Activated CD8-positive, alpha-beta memory T cell treated with anti-CD3 and anti-CD28 coated beads for 48 hours (primary cell): ENCODE results near the gene SPRED3.

Source experiments
- DNase-seq, 3 experiments: peaks; one replicate each; pipeline ENCODE4 v3.0.0-alpha.2; 2020; ENCODE audit warnings: low read depth in 2 of 3, low spot score in 2 of 3

SPRED3 gene

DNA sequence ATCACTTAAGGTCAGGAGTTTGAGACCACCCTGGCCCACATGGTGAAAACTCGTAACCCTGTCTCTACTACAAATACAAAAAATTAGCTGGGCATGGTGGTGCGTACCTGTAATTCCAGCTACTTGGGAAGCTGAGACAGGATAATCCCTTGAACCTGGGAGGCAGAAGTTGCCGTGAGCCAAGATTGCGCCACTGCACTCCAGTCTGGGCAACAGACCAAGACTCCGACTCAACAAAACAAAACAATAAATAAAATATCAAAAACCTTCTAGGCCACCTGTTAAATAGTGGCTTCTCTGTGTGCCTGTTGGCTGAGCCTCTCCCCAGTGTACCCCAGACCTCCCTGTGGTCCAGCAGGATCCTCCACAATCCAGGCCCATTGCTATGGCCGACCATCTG, 17.4 kb upstream of the SPRED3 start:
- no peak for DNase-seq

DNA sequence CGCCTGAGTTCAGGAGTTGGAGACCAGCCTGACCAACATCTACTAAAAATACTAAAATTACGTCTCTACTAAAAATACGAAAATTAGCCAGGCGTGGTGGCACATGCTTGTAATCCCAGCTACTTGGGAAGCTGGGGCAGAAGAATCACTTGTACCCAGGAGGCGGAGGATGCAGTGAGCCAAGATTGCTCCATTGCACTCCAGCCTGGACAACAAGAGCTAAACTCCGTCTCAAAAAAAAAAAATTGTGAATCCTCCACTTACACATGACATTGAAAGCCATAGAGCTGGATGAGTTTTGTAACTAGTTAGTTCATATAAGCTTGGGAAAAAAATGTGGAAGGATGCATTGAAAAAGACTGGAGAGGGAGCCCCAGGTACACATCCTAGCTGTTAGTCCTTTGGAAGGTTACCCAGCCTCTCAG, 14.6 kb upstream of the SPRED3 start:
- DNase-seq = no peak

DNA sequence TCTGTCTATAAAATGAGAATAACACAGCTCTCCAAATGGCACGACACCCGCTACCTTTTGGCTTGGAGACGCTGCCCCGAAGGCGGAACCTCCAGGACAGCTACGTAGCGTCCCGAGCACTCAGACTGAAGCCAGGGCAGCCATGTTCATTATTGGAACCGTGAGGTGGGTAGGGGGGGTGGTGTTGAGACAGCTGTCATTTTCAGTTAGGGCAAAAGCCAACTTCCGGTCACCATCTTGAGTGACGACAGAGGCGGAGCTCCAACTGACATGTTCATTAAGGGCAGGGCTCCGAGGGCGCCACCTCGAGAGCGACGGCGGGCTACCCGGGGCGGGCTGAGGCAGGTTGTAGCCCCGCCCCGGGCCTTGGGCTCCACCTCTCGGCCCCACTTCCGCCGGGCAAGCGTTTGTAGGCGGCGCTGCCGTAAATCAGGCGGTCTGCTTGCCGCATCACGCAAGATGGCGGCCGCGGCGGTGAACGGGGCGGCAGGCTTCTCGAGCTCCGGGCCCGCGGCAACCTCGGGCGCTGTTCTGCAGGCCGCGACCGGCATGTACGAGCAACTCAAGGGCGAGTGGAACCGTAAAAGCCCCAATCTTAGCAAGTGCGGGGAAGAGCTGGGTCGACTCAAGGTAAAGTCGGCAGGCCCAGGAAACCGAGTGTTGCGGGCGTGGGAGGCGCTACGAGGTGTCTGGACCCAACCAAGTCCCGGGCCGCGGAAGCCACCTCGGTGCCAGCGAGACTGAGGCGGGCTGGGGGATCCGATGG, 14.0 kb upstream of the SPRED3 start, which contains the start of gene PSMD8:
PSMD8 (plus strand) TSS at position 240 of the 766 bp plus-strand sequence; CDS start at position 271, 31 bp downstream.
- peak; percentile 83 to 96 (median 87) for DNase-seq

DNA sequence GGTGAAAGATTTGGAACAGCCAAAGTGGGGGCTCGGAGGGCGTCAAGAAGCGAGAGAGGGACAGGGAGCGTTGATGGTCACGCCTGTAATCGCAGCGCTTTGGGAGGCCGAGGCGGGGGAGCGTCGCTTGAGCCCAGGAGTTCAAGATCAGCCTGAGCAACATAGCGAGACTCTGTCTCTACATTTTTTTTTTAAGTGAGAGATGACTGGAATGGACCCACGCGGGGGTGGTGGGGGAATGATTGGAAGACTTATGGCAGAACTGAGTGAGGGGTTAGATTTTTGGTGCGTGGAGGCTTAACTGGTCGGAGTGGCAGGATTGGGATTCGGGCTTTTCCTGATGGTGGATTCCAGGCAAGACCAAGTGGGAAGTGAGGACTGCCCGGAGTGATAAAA, 13.4 kb upstream of the SPRED3 start:
- DNase-seq = no peak

DNA sequence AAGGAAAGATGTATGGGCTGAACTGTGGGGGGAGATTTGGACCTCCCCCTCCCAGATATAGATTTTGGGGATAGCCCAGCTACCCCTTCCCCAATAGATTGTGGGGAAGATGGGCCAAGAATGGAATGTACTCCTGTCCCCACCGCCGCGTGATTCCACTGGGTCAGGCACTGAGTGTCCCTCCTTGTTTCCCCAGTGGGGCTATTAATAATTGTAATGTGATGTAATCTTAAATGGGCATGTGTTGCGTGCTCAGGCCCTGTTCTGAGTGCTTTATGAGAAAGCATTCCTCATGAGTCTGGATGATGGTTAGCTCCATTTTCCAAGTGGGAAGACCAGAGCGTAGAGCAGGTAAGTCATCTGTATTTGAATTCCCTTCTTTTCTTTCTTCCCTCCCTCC, 12.7 kb upstream of the SPRED3 start:
- DNase-seq = no peak

DNA sequence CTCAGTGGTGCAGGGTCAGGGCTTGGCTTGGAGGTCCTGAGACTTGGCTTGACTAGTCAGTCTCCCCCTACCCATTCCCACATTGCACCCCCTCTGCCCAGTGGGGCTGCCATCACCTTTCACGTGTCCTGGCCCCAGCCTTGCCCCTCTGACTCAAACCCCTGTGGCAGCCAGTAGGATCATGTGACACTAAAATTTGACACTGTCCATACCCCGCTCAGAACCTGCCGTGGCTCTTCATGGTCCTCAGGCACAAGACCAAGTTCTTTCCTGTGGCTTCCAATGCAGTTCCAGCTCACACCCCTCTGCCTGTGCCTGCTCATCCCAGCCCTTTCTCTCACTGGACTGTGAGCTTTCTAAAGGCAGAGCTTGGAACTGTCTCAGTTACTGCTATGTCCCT, 11.9 kb upstream of the SPRED3 start:
- DNase-seq = no peak

DNA sequence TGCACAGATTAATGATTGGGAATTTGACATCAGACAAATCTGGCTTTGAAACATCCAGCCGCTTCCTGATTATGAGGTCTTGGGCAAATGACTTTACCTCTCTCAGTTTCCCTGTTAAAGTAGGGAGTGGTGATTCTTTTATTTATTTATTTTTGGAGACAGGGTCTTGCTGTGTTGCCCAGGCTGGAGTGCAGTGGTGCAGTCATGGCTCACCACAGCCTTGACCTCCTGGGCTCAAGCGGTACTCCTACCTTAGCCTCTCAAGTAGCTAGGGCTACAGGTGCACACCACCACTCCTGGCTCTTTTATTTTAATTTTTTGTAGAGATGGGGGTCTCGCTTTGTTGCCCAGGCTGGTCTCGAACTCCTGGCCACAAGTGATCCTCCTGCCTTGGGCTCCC, 11.4 kb upstream of the SPRED3 start:
- DNase-seq = no peak

DNA sequence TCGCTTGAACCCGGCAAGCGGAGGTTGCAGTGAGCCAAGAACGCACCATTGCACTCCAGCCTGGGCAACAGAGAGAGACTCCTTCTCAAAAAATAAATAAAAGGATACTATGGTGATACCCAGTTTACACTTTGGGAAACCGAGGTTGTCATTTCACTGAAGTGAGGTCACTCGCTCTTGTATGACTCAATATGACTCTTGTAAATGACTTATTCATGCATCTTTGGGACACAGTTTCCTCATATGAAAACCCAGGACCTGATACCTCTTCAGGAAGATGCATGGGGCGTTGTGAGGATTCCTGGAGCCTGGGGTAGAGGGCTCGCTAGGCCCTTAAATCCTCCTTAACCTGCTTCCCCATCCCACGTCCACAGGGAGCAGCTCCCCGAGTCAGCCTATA, 9.6 kb upstream of the SPRED3 start:
- no peak for DNase-seq

DNA sequence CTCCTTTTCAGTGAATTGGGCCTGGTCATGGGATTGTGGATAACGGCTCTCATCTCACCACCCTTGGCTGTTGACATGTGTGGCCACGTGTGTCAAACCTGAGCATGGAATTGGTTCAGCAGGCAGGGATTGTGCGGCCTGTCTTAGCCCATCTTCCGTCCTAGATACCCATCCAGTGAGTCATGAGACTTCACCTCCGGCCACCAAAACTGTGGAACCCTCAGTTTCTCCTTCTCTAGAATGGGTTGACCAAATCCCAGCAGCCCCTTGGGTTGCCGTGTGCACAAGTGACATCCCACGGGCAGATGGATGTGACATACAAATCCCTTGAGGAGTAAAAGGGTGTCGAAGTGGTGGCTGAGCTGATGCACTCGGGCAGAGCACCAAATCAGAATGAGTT, 7.4 kb upstream of the SPRED3 start:
- DNase-seq = no peak

DNA sequence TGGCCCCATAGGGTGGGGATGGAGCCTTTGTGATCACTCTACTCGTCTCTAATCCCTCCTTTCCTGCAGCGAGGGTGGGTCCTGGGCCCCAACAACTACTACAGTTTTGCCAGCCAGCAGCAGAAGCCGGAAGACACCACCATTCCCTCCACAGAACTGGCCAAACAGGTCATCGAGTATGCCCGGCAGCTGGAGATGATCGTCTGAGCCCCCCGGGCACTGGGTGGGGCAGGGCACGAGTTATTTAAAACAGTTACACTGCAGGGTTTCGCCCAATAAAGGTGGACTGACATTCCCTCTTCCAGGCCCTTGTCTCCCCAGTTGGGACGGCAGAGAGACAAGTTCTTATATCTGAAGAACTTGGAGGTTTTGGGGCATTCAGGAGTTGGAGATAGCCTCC, 5.3 kb upstream of the SPRED3 start:
- DNase-seq = no peak

DNA sequence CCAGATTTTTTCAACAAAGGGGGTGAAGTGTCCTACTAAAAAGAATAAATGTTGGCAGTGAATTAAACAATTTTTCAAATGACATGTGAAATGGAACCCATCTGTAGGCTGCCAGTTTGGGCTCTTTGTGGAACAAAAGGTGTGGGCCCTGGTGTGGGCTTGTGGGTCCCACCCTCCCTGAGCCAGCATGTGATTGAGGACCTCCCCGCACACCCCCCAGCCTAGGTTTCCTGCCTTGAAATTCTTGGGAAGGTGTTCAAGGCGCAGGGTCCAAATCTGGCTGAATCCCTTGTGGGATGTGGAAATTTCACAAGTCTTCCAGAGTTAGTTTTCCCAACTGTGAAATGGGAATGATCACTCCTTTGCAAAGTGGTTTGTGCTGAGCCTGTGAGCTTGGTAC, 4.8 kb upstream of the SPRED3 start:
- DNase-seq = no peak

DNA sequence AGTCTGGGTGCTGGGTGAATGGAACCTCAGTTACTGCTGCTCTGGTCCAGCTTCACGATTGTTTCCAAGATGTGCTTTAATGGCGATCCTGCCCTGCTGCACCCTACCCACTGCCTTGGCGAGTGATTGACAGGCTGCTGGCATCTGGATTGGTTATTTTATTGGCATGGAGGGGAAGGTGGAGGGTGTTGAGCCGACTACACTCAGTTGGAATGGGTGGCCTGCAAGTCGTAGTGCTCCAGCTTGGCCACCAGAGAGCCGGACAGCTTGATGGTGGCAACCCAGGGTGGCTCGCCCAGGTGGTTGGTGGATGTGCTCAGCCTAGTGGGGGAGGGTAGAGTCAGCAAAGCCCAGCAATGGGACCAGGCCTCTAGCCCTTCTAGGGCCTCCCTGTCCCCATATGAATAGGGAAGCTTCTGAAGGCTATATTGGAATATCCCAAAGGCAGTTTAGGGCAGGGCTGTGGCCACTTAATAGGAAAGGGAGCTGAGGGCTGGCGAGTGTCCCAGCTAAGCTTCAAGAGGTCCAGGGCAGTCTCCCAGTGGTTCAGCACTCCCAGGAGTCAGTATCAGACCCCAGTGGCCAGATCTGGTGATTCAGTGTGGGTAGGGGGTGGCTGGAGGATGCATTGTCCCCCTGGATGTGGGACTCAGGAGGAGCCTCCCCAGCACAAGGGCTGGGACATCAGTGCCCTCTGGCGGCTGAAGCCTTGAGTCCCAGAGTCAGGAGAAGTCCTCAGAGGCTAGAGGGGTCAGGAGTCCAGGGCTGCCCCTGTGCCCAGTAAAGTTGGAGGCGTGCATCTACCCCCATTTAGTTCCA, 4.1 kb upstream of the SPRED3 start:
- no peak for DNase-seq

DNA sequence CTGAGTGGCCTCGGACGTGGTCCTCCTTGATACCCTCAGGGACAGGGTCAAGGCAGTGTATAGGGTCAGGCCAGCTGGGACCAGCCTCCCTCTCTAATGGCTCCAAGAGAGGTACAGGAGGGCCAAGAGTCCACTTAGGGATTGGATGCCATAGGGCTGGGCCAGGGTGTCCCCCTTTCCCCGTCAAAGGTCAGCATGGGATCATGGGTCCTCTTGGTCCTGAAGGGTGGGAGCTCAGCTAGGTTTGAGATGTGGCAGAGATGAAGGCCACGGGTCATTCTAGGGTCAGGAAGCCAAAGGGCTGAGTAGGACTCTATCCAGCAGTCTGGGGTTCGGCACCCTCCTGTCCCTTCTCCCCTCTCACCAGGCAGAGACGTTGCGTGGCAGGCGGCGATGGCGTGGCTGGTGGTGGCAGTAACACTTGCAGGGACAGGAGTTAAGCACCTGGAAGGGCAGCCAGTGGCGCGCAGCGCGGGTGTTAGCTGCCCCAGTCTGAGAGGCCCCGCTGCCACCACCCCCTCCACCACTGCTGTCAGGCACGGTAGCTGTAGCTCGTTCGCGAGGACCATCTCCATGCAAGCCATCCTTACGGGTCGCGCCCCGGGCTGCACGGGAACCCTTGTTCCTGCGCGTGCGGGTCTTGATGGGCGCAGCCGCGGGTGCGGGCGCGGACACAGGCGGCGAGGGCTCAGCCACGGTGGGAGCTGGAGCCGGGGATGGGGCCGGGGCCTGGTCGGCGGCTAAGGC, 3.3 kb upstream of the SPRED3 start:
- DNase-seq = no peak

DNA sequence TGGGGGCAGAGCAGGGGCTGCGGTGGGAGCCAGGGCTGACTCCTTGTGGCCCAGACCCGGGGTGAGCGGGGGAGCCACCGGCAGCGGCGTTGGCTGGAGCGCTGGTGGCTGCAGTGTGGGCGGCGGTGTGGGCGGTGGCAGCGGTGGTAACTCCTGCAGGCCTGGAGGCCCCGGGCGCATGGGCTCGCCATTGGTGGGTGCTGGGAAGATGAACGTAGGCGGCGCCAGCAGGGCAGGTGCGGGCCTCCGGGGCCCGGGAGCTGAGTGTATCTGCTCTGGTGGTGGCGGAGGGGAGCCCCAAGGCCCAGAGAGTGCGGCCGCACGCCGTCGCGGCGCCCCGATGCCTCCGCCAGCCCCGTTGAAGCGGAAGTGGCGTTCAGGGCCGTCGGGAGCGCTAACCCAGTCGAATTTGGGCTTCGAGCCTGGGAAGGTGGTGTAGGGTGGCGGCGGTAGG, 2.7 kb upstream of the SPRED3 start:
- no peak for DNase-seq

DNA sequence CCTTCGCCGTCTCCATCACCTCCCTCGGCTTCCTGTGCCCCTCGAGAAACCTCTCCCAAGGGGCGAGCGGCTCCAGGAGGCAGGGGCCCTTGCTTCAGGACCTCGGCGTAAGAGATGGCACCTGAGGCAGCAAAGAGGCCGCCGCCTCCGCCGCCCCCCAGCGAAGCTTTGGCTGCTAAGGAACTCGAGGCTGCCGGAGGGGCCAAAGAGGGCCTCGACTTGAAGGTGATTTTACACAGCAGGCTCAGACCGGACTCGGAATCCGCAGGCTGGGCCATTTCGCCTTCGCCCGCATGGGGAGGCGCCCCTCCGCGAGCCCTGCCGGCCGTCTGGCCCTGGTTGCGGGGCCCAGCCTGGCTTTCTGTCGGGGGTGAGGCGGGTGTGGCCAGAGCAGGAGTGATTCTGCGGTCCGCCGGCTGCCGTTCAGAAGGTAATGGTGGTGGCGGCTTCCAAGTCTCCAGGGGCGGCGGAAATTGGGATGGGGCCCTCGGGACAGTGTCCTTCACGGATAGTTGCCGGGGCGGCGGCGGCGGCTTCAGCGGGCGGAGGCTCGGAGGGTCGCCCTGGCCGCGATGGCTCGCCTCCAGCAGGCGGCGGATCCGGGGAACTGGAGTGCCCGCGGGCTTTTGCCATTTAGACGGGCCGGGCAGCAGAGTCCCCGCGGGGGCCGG, 2.1 kb upstream of the SPRED3 start:
- DNase-seq = no peak

DNA sequence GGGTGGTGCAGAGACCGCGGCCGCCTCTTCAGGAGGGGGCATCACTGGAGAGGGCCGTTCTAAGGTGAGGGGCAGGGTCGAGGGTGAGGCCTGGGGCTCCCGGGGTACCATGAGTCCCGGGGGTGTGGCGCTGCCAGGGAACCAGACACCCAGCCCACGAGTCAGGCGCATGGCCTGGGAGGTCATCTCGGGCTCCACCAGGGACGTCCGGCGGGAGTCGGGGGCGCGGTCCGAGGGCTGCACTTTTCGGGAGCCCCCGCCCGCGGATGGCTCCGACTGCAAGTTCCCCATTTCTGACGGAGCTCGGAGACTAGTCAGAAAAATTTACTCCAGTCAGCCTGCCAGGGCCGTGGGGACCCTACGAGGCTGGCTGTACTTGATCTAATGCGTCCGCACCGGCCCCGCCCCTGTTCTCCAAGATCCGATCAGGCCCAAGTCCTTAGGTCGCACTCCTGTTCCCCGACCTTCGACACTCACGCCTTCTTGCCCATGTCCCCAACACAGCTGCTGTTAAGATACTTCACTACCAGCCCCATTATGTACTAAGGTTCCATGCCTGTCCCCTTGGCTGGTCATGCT, 1.4 kb upstream of the SPRED3 start:
- no peak for DNase-seq

DNA sequence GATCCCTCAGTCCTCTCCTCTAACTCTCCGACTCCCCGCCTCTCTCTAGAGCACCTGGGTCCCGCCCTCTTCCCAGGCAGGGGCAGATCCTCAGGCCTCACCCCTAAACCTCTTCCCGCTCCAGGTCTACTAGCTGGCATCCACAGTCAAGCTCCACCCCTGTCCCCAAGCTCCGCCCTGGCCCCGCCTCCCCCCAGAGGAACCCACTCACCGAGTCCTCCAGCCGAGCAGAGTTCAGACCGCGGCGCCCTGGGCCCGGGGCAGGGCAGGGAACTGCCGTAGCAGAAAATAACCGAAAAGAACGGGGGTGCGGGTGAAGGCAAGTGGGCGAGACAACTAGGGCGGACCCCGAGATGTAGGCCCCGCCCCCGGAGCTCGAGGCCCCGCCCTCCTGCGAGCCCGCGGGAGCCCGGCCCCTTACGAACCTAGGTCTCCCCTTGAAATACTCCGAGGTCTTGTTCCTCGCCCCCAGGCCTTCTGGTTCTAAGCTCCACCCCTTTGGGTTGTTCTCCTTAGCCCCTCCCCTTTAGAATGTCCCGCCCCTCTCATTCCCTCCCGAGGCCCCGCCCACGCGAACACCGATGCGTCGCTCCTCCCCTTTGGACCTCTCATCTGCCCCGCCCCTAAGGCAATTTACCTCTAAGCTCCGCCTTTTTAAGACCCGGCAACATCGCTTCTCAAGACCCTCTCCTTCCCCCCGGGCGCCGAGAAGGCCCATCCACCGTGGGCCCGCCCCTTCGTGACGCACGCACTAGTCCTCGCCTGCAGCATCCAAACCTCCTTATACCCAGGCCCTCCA, 748 bp upstream of the SPRED3 start, which contains the start of gene GGN:
GGN (minus strand) TSS at position 485 of the 799 bp plus-strand sequence. CDS start 773 bp downstream, outside the sequence.
- peak; percentile 42 to 84 (median 58) for DNase-seq

DNA sequence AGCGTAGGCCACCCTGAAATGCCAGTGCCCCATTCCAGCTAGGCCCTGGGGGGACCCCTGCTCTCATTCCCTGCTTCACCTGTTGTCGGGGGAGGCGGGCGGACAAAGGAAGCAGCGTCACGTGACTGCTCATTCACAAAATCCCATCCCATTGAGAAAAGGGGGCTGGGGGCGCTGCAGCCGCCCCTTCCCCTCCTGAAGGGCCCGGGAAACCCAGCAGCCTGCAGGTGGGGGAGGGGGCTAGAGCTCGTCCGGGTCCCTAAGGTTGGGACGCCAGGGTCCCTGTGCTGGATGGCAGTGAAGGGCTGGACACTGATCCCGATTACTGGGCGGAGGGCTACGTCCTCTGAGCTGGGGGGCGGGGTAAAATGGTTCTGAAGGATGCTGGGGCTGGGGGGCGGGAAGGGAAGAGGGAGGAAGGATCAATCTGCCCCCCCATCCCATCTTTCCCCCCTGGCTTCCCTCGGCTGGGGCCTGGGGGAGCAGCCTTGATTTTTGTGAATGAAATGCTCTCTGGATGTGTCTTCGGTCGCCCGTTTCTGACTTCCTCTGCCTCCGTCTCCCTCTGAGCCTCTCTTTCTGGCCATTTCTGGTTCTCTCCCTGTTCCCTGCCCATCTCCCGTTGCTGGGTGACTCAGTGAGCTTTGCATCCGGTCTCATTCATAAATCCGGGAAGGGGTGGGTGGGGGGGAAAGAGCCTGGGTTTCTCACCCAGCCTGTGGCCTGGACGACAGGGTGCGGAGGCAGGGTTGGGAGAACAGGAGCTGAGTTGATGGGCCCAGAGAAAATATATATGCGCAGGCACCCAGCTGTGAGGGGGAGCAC, 816 bp downstream of the SPRED3 start:
- DNase-seq = no peak
